Measurements from ENCODE around the gene SPARCL1. TPM values are rescaled to one million over a fixed set of nuclear protein-coding genes. Genes with fewer than 3 reads are reported as not detected.

The SPARCL1 gene
- total and polyA plus RNA-seq, 4 donors, result 1.9 to 25.8 (median 13.3) TPM

DNA sequence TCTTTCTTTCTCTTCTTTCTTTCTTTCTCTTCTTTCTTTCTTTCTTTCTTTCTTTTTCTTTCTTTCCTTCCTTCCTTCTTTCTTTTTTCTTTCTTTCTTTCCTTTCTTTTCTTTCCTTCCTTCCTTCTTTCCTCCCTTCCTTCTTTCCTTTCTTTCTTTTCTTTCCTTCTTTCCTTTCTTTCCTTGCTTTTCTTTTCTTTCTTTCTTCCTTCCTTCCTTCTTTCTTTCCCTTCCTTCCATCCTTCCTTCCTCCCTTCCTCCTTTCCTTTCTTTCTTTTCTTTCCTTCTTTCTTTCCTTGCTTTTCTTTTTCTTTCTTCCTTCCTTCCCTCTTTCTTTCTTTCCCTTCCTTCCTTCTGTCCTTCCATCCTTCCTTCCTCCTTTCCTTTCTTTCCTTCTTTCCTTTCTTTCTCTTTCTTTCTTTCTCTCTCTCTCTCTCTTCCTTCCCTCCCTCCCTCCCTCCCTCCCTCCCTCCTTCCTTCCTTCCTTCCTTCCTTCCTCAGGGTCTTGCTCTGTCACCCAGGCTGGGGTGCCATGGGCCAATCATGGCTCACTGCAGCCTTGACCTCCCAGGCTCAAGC is 13.6 kb upstream of the SPARCL1 start:
- Histone ChIP-seq H3K4me3 (ENCODE audit: low read depth in 1 of 3, low read length in 3 of 3) (no peak overlapping the region), H3K4me1 (ENCODE audit: control insufficient read depth in 4 of 4, insufficient read depth in 4 of 4, low read length in 3 of 4) (no peaks in the 10 kb centered on the region), H3K27ac (ENCODE audit: low read depth in 1 of 2, low read length in 2 of 2) (no peak overlapping the region)

More for the DNA sequence above, 13.6 kb upstream of the SPARCL1 start:
- Histone ChIP-seq H3K9me3 (ENCODE audit: control insufficient read depth in 4 of 4, low read length in 3 of 4) (no peaks in the 10 kb centered on the region), H3K36me3 (ENCODE audit: control insufficient read depth in 4 of 4, insufficient read depth in 3 of 4, low read depth in 1 of 4, low read length in 3 of 4) (no peaks in the 10 kb centered on the region), H3K9ac (ENCODE audit: low read depth in 1 of 2, low read length in 2 of 2) (no peak overlapping the region), H3K27me3 (ENCODE audit: control insufficient read depth in 4 of 4, insufficient read depth in 4 of 4, low read length in 3 of 4) (no peaks in the 10 kb centered on the region)
- no peak for DNase-seq (ENCODE audit: low spot score)
- TF ChIP-seq GABPA (IDR thresholded peaks at IDR 0.05 in 1 of 2, conservative IDR thresholded peaks at IDR 0.05 in 1 of 2), result no peak
- TF ChIP-seq, protein P1, sequence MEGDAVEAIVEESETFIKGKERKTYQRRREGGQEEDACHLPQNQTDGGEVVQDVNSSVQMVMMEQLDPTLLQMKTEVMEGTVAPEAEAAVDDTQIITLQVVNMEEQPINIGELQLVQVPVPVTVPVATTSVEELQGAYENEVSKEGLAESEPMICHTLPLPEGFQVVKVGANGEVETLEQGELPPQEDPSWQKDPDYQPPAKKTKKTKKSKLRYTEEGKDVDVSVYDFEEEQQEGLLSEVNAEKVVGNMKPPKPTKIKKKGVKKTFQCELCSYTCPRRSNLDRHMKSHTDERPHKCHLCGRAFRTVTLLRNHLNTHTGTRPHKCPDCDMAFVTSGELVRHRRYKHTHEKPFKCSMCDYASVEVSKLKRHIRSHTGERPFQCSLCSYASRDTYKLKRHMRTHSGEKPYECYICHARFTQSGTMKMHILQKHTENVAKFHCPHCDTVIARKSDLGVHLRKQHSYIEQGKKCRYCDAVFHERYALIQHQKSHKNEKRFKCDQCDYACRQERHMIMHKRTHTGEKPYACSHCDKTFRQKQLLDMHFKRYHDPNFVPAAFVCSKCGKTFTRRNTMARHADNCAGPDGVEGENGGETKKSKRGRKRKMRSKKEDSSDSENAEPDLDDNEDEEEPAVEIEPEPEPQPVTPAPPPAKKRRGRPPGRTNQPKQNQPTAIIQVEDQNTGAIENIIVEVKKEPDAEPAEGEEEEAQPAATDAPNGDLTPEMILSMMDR (IDR thresholded peaks at IDR 0.05; ENCODE audit: low read depth, low read length, missing input control), result no peak
- no peak for TF ChIP-seq HNF4A (conservative IDR thresholded peaks at IDR 0.05)
- TF ChIP-seq, protein P2, sequence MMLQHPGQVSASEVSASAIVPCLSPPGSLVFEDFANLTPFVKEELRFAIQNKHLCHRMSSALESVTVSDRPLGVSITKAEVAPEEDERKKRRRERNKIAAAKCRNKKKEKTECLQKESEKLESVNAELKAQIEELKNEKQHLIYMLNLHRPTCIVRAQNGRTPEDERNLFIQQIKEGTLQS (IDR thresholded peaks at IDR 0.05), result no peak
- TF ChIP-seq SP1 (IDR thresholded peaks at IDR 0.05), result no peak
- no peak for TF ChIP-seq NR2F2 (IDR thresholded peaks at IDR 0.05)
- no peak for TF ChIP-seq RXRA (IDR thresholded peaks at IDR 0.05)
- no peak for TF ChIP-seq RAD21 (IDR thresholded peaks at IDR 0.05)
- TF ChIP-seq TAF1 (conservative IDR thresholded peaks at IDR 0.05), result no peak
- TF ChIP-seq HNF4G (IDR thresholded peaks at IDR 0.05), result no peak
- TF ChIP-seq EGR1 (IDR thresholded peaks at IDR 0.05; ENCODE audit: low read depth in 2 of 2), result no peak
- TF ChIP-seq, protein P3, sequence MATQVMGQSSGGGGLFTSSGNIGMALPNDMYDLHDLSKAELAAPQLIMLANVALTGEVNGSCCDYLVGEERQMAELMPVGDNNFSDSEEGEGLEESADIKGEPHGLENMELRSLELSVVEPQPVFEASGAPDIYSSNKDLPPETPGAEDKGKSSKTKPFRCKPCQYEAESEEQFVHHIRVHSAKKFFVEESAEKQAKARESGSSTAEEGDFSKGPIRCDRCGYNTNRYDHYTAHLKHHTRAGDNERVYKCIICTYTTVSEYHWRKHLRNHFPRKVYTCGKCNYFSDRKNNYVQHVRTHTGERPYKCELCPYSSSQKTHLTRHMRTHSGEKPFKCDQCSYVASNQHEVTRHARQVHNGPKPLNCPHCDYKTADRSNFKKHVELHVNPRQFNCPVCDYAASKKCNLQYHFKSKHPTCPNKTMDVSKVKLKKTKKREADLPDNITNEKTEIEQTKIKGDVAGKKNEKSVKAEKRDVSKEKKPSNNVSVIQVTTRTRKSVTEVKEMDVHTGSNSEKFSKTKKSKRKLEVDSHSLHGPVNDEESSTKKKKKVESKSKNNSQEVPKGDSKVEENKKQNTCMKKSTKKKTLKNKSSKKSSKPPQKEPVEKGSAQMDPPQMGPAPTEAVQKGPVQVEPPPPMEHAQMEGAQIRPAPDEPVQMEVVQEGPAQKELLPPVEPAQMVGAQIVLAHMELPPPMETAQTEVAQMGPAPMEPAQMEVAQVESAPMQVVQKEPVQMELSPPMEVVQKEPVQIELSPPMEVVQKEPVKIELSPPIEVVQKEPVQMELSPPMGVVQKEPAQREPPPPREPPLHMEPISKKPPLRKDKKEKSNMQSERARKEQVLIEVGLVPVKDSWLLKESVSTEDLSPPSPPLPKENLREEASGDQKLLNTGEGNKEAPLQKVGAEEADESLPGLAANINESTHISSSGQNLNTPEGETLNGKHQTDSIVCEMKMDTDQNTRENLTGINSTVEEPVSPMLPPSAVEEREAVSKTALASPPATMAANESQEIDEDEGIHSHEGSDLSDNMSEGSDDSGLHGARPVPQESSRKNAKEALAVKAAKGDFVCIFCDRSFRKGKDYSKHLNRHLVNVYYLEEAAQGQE (IDR thresholded peaks at IDR 0.05), result no peak
- no peak for TF ChIP-seq YY1 (IDR thresholded peaks at IDR 0.05)
- TF ChIP-seq, protein P4, sequence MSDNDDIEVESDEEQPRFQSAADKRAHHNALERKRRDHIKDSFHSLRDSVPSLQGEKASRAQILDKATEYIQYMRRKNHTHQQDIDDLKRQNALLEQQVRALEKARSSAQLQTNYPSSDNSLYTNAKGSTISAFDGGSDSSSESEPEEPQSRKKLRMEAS (IDR thresholded peaks at IDR 0.05), result no peak
- TF ChIP-seq, protein P5, sequence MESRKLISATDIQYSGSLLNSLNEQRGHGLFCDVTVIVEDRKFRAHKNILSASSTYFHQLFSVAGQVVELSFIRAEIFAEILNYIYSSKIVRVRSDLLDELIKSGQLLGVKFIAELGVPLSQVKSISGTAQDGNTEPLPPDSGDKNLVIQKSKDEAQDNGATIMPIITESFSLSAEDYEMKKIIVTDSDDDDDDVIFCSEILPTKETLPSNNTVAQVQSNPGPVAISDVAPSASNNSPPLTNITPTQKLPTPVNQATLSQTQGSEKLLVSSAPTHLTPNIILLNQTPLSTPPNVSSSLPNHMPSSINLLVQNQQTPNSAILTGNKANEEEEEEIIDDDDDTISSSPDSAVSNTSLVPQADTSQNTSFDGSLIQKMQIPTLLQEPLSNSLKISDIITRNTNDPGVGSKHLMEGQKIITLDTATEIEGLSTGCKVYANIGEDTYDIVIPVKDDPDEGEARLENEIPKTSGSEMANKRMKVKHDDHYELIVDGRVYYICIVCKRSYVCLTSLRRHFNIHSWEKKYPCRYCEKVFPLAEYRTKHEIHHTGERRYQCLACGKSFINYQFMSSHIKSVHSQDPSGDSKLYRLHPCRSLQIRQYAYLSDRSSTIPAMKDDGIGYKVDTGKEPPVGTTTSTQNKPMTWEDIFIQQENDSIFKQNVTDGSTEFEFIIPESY (IDR thresholded peaks at IDR 0.05), result no peak
- no peak for TF ChIP-seq FOXA2 (IDR thresholded peaks at IDR 0.05)
- no peak for TF ChIP-seq FOXA1 (IDR thresholded peaks at IDR 0.05)
- TF ChIP-seq JUND (IDR thresholded peaks at IDR 0.05), result no peak

Measured in liver (tissue), 9 donors.